Mammary epithelial cell (primary cell): ENCODE data around the gene MICAL2.

Experiments
- EZH2 ChIP-seq: IDR thresholded peaks from 2 replicates; pipeline ENCODE4 v1.6.1; 2012; ENCODE audit warnings: low read length, inconsistent platforms, borderline replicate concordance
- TF ChIP-seq, protein P1 (sequence below), 2 donors: IDR thresholded peaks in 1 of 2; conservative IDR thresholded peaks in 1 of 2; 2 replicates each; pipeline ENCODE4 v1.5.1; 2011 to 2012; ENCODE audit warnings: inconsistent platforms in 2 of 2, low read length in 2 of 2, mild to moderate bottlenecking in 2 of 2, control low read depth in 1 of 2, low read depth in 1 of 2; ENCODE audit not compliant: insufficient read depth in 1 of 2; ENCODE audit errors: extremely low read depth in 1 of 2

DNA sequence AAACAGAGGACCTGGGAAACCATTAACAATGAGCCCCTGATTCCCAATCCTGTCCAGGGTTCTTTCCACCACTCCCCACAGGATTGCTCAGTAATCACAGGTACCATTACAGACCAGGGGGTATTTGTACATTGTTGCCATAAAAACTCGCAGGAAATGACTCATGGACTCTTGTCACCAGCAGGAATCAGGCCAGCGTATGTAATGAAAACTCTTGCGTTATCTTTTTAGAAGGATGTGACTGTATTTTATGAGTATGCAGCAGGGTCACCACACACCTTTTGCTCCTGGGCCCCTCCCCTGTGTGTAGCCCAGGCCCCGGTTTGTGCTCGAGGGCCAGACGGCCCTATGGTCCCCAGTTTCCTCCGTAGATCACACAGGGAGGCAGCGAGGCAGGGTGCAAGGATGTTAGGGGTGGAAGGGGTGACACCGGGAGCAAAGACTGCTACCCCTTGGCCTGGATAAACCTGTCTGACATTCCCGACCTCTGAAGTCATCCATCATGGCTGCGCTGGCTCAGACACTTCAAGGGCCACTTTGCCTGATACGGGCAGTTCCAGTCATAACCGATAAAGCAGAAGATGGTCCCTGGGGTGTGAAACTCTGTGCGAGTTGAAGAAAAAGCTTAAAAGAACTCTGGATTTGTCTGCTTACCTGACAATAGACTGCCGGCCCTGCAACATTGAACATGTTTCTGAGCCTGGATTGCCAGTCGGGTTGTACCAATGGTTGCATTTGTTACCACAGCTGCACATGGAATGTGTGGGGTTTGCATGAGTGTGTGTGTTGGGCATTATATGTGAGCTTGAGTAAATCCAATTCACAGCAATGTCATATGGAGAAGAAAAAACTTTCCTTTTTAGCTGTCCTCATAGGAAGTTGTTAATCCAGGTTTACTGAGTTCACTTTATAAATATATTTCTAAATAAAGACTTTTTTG, 56.9 kb downstream of the MICAL2 start:
- TF ChIP-seq, protein P1, sequence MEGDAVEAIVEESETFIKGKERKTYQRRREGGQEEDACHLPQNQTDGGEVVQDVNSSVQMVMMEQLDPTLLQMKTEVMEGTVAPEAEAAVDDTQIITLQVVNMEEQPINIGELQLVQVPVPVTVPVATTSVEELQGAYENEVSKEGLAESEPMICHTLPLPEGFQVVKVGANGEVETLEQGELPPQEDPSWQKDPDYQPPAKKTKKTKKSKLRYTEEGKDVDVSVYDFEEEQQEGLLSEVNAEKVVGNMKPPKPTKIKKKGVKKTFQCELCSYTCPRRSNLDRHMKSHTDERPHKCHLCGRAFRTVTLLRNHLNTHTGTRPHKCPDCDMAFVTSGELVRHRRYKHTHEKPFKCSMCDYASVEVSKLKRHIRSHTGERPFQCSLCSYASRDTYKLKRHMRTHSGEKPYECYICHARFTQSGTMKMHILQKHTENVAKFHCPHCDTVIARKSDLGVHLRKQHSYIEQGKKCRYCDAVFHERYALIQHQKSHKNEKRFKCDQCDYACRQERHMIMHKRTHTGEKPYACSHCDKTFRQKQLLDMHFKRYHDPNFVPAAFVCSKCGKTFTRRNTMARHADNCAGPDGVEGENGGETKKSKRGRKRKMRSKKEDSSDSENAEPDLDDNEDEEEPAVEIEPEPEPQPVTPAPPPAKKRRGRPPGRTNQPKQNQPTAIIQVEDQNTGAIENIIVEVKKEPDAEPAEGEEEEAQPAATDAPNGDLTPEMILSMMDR (conservative IDR thresholded peaks at IDR 0.05 in 1 of 2, IDR thresholded peaks at IDR 0.05 in 1 of 2; ENCODE audit: extremely low read depth in 1 of 2, insufficient read depth in 1 of 2, low read depth in 1 of 2, low read length in 2 of 2): no peak
- TF ChIP-seq EZH2: no peak
